H9 (cell line): ENCODE data around the gene IL1RN. TPM values are rescaled to one million over a fixed set of nuclear protein-coding genes. Genes with fewer than 3 reads are reported as not detected.
"Not testable (repeated sequence)": the region's sequence is repeated elsewhere in the genome, so short reads cannot be mapped to it uniquely, and the experiment has no call there.

Experiments used
- DNase-seq: peaks from one replicate; pipeline ENCODE4 v3.0.0-alpha.2; 2017
- H2AFZ ChIP-seq: one replicate; pipeline ENCODE4 v1.6.1; 2013; ENCODE audit warnings: mild to moderate bottlenecking, low read length, control low read depth, moderate library complexity
- H2AK5ac ChIP-seq: 2 replicates; pipeline ENCODE4 v1.6.1; 2013; ENCODE audit warnings: low read length, control low read depth, mixed read lengths; ENCODE audit not compliant: insufficient read length
- H2BK120ac ChIP-seq: one replicate; pipeline ENCODE4 v1.6.1; 2013; ENCODE audit warnings: low read depth, mild to moderate bottlenecking, low read length, control low read depth, inconsistent platforms; ENCODE audit not compliant: poor library complexity, severe bottlenecking
- H2BK12ac ChIP-seq: 2 replicates; pipeline ENCODE4 v1.6.1; 2013; ENCODE audit warnings: low read length, control low read depth, mixed read lengths, low read depth; ENCODE audit not compliant: insufficient read length
- H2BK15ac ChIP-seq: 2 replicates; pipeline ENCODE4 v1.6.1; 2013; ENCODE audit warnings: low read depth, low read length, control low read depth
- H2BK20ac ChIP-seq: one replicate; pipeline ENCODE4 v1.6.1; 2013; ENCODE audit warnings: low read depth, mild to moderate bottlenecking, low read length, control low read depth, inconsistent platforms; ENCODE audit not compliant: poor library complexity, severe bottlenecking
- H2BK5ac ChIP-seq: 2 replicates; pipeline ENCODE4 v1.6.1; 2013; ENCODE audit warnings: low read length, control low read depth, mixed read lengths; ENCODE audit not compliant: insufficient read length
- H3K14ac ChIP-seq: 2 replicates; pipeline ENCODE4 v1.6.1; 2013; ENCODE audit warnings: low read length, control low read depth; ENCODE audit not compliant: insufficient read depth
- H3K18ac ChIP-seq: 2 replicates; pipeline ENCODE4 v1.6.1; 2013; ENCODE audit warnings: low read depth, mild to moderate bottlenecking, mixed read lengths, low read length, control low read depth; ENCODE audit not compliant: insufficient read length
- H3K23ac ChIP-seq: 2 replicates; pipeline ENCODE4 v1.6.1; 2013; ENCODE audit warnings: low read length, control low read depth, mixed read lengths, low read depth; ENCODE audit not compliant: insufficient read length
- H3K23me2 ChIP-seq: 2 replicates; pipeline ENCODE4 v1.6.1; 2013; ENCODE audit warnings: low read depth, mild to moderate bottlenecking, mixed read lengths, low read length, control low read depth; ENCODE audit not compliant: insufficient read length, poor library complexity, severe bottlenecking
- H3K27ac ChIP-seq: 2 replicates; pipeline ENCODE4 v1.5.1; 2013; ENCODE audit warnings: low read length, control low read depth, mixed read lengths, low read depth; ENCODE audit not compliant: insufficient read length
- H3K27me3 ChIP-seq: 2 replicates; pipeline ENCODE4 v1.6.1; 2013; ENCODE audit warnings: low read length, control low read depth, inconsistent platforms; ENCODE audit not compliant: insufficient read depth
- H3K4ac ChIP-seq: 2 replicates; pipeline ENCODE4 v1.6.1; 2013; ENCODE audit warnings: low read depth, mild to moderate bottlenecking, control low read depth, inconsistent platforms, low read length, moderate library complexity
- H3K4me1 ChIP-seq: 2 replicates; pipeline ENCODE4 v1.6.1; 2013; ENCODE audit warnings: low read length, control low read depth, inconsistent platforms; ENCODE audit not compliant: insufficient read depth
- H3K4me2 ChIP-seq: 2 replicates; pipeline ENCODE4 v1.6.1; 2013; ENCODE audit warnings: low read length, control low read depth, mixed read lengths; ENCODE audit not compliant: insufficient read length, insufficient read depth
- H3K56ac ChIP-seq: 2 replicates; pipeline ENCODE4 v1.6.1; 2013; ENCODE audit warnings: low read depth, mild to moderate bottlenecking, mixed read lengths, low read length, control low read depth; ENCODE audit not compliant: insufficient read length
- H3K79me1 ChIP-seq: 2 replicates; pipeline ENCODE4 v1.6.1; 2013; ENCODE audit warnings: low read depth, mild to moderate bottlenecking, moderate library complexity, low read length, control low read depth, inconsistent platforms; ENCODE audit not compliant: insufficient read depth, poor library complexity, severe bottlenecking
- H3K79me2 ChIP-seq: 2 replicates; pipeline ENCODE4 v1.6.1; 2013; ENCODE audit warnings: low read length, control low read depth, inconsistent platforms; ENCODE audit not compliant: insufficient read depth
- H3K9ac ChIP-seq: 2 replicates; pipeline ENCODE4 v1.6.1; 2013; ENCODE audit warnings: low read length, control low read depth, mixed read lengths; ENCODE audit not compliant: insufficient read length; ENCODE audit errors: extremely low read depth
- H3K9me3 ChIP-seq: one replicate; pipeline ENCODE4 v1.6.1; 2013; ENCODE audit warnings: low read depth, low read length, inconsistent platforms; ENCODE audit not compliant: control insufficient read depth
- H3T11ph ChIP-seq: one replicate; pipeline ENCODE4 v1.6.1; 2013; ENCODE audit warnings: mild to moderate bottlenecking, low read length, control low read depth, inconsistent platforms
- H4K20me1 ChIP-seq: one replicate; pipeline ENCODE4 v1.6.1; 2013; ENCODE audit not compliant: control insufficient read depth, insufficient read length, insufficient read depth
- H4K5ac ChIP-seq: 2 replicates; pipeline ENCODE4 v1.6.1; 2013; ENCODE audit warnings: low read depth, mild to moderate bottlenecking, mixed read lengths, low read length, control low read depth; ENCODE audit not compliant: insufficient read length
- H4K8ac ChIP-seq: replicated peaks from 2 replicates; pipeline ENCODE4 v1.6.1; 2013; ENCODE audit warnings: low read length, control low read depth, mixed read lengths, low read depth; ENCODE audit not compliant: insufficient read length
- H4K91ac ChIP-seq: 2 replicates; pipeline ENCODE4 v1.6.1; 2013; ENCODE audit warnings: low read depth, mild to moderate bottlenecking, moderate library complexity, mixed read lengths, low read length, control low read depth; ENCODE audit not compliant: insufficient read length
- H3K27ac Mint-ChIP-seq, 3 experiments: 2 replicates in 2 of 3; 3 replicates in 1 of 3; pipeline ENCODE4 v1.8.0; 2020 to 2021; ENCODE audit warnings: mixed read lengths in 3 of 3, mild to moderate bottlenecking in 1 of 3, moderate library complexity in 1 of 3
- H3K27me3 Mint-ChIP-seq: 2 replicates; pipeline ENCODE4 v1.8.0; 2021; ENCODE audit warnings: low read depth, mild to moderate bottlenecking, moderate library complexity, mixed read lengths
- H3K36me3 Mint-ChIP-seq, 3 experiments: 2 replicates in 2 of 3; 3 replicates in 1 of 3; pipeline ENCODE4 v1.8.0; 2020 to 2021; ENCODE audit warnings: low read depth in 3 of 3, mixed read lengths in 3 of 3; ENCODE audit not compliant: insufficient read depth in 1 of 3
- H3K4me1 Mint-ChIP-seq, 2 experiments: 2 replicates each; pipeline ENCODE4 v1.8.0; 2020; ENCODE audit warnings: mixed read lengths in 2 of 2
- H3K4me3 Mint-ChIP-seq, 2 experiments: 2 replicates in 1 of 2; 3 replicates in 1 of 2; pipeline ENCODE4 v1.8.0; 2020 to 2021; ENCODE audit warnings: mild to moderate bottlenecking in 2 of 2, mixed read lengths in 2 of 2, moderate library complexity in 1 of 2
- H3K9me3 Mint-ChIP-seq, 2 experiments: 2 replicates in 1 of 2; 3 replicates in 1 of 2; pipeline ENCODE4 v1.8.0; 2020; ENCODE audit warnings: mild to moderate bottlenecking in 2 of 2, mixed read lengths in 2 of 2, moderate library complexity in 1 of 2
- WGBS: extraction: QIAGEN DNeasy Blood & Tissue Kit; methylation state at CpG from one replicate; pipeline ENCODE4 v1.1.7; 2013; ENCODE audit warnings: missing lambda C conversion rate, low lambda C conversion rate, mixed read lengths; ENCODE audit not compliant: insufficient read length; ENCODE audit errors: extremely low coverage; 5-methylcytosine and 5-hydroxymethylcytosine counted together
- total RNA-seq: library from RNA; stranded (reverse); gene quantifications from 2 replicates; pipeline ENCODE4 v1.2.1, GENCODE V29; 2021

IL1RN gene
- total RNA-seq, 1 experiment from 2014 or later = not detected

DNA sequence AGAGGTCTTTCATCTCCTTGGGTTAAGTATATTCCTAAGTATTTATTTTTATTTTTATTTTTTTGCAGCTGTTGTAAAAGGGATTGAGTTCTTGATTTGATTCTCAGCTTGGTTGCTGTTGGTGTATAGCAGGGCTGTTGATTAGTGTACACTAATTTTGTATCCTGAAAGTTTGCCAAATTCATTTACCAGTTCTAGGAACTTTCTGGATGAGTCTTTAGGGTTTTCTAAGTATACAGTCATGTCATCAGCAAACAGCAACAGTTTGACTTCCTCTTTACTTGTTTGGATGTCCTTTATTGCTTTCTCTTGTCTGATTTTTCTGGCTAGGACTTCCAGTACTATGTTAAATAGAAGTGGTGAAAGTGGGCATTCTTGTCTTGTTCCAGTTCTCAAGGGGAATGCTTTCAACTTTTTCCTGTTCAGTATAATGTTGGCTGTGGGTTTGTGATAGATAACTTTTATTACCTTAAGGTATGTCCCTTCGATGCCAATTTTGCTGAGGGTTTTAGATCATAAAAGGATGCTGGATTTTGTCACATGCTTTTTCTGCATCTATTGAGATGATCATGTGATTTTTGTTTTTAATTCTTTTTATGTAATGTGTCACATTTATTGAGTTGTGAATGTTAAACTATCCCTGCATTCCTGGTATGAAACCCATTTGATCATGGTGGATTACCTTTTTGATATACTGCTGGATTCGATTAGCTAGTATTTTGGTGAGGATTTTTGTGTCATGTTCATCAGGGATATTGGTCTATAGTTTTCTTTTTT is 30.4 kb upstream of the IL1RN start:
- not testable (repeated sequence) for H4K91ac ChIP-seq, H2BK20ac ChIP-seq, H4K5ac ChIP-seq, H2AFZ ChIP-seq, H2BK12ac ChIP-seq, H3K56ac ChIP-seq, H2AK5ac ChIP-seq, H3K4me1 ChIP-seq, H3K27ac ChIP-seq, H3K4me2 ChIP-seq, H3K23me2 ChIP-seq, H3K4me3 Mint-ChIP-seq, H3K23ac ChIP-seq, H3K27me3 ChIP-seq, H2BK5ac ChIP-seq, H3K27ac Mint-ChIP-seq, H3K9me3 ChIP-seq, H3K14ac ChIP-seq, H3K9ac ChIP-seq, DNase-seq, H3K4me1 Mint-ChIP-seq, H3K36me3 Mint-ChIP-seq, H4K20me1 ChIP-seq, H3K79me2 ChIP-seq, H2BK15ac ChIP-seq, H3K18ac ChIP-seq, H3K79me1 ChIP-seq, H2BK120ac ChIP-seq, H4K8ac ChIP-seq, H3K4ac ChIP-seq, H3T11ph ChIP-seq
- Mint-ChIP-seq H3K27me3 (peaks cover 22% of the 10 kb centered on the region), H3K9me3 (peaks cover 23 to 47% of the 10 kb centered on the region in 2 experiments)
- no CpG with 5 or more reads among the region's 2 CpGs for WGBS
